A549 (cell line): ENCODE results near the gene CACNA1D. TPM values are rescaled to one million over a fixed set of nuclear protein-coding genes. Genes with fewer than 3 reads are reported as not detected.

Source experiments
- ATAC-seq, 2 experiments: fragments of 200-7000 bp in 1 of 2; fragments of >200 bp in 1 of 2; cut with Nextera tagmentation in 1 of 2; cut with Tn5 transposase in 1 of 2; 3 replicates each; pipeline versions ENCODE4 v1.8.0 to v1.9.1; 2018 to 2020; ENCODE audit warnings: mild to moderate bottlenecking in 1 of 2, moderate library complexity in 1 of 2
- CTCF ChIA-PET: fragments of 300-600 bp; sonication (Branson Sonifier 250); formaldehyde crosslinking; extraction: SDS; loops from one replicate; lab custom pipeline; 2021; ENCODE audit warnings: antibody characterized with exemption, inconsistent platforms; lab: Yijun Ruan, JAX
- POLR2A ChIA-PET: fragments of 350-600 bp; formaldehyde crosslinking; extraction: SDS; loops from one replicate; lab custom pipeline; 2021; ENCODE audit warnings: antibody characterized with exemption, inconsistent platforms; lab: Yijun Ruan, JAX
- DNase-seq, 2 experiments: peaks; one replicate each; pipeline versions ENCODE4 v3.0.0 to v3.0.0-alpha.2; 2011 to 2016; ENCODE audit warnings: low read depth in 1 of 2, low spot score in 1 of 2
- FAIRE-seq: peaks from 2 replicates; lab custom pipeline; 2011; peaks lifted over from hg19 to GRCh38; lab: Jason Lieb, UNC
- H3K27ac ChIP-seq, 2 experiments: fragments of >200 bp; sonication (Bioruptor Twin); formaldehyde crosslinking; 3 replicates each; pipeline ENCODE4 v1.5.1; 2016 to 2017
- H3K4me1 ChIP-seq: fragments of >200 bp; sonication (Bioruptor Twin); formaldehyde crosslinking; 3 replicates; pipeline ENCODE4 v1.6.1; 2016
- H3K4me2 ChIP-seq: fragments of >200 bp; sonication (Bioruptor Twin); formaldehyde crosslinking; 3 replicates; pipeline ENCODE4 v1.6.1; 2016
- H3K4me3 ChIP-seq: fragments of >200 bp; sonication (Bioruptor Twin); formaldehyde crosslinking; 3 replicates; pipeline ENCODE4 v1.5.1; 2016
- H3K9me3 ChIP-seq: fragments of >200 bp; sonication (Bioruptor Twin); formaldehyde crosslinking; 3 replicates; pipeline ENCODE4 v1.6.1; 2016
- CBX2 ChIP-seq: fragments of 200-600 bp; sonication (generic); IDR thresholded peaks from 2 replicates; pipeline ENCODE4 v1.6.1; 2016; ENCODE audit warnings: low read depth, mild to moderate bottlenecking, borderline replicate concordance
- CEBPB ChIP-seq, 2 experiments: fragments of >200 bp in 1 of 2; sonication (Bioruptor Twin) in 1 of 2; formaldehyde crosslinking in 1 of 2; IDR thresholded peaks; 2 replicates each; pipeline ENCODE4 v1.6.1; 2012 to 2016
- CHD2 ChIP-seq: fragments of 150-350 bp; IDR thresholded peaks from 2 replicates; pipeline ENCODE4 v1.6.1; 2014; ENCODE audit warnings: low read length; ENCODE audit not compliant: partially characterized antibody
- EHF ChIP-seq: fragments of 250-450 bp; sonication (Bioruptor Pico); IDR thresholded peaks from 2 replicates; pipeline ENCODE4 v1.5.0; 2020; ENCODE audit warnings: mild to moderate bottlenecking
- FOSB ChIP-seq: fragments of 250-450 bp; sonication (Bioruptor Pico); IDR thresholded peaks from 2 replicates; pipeline ENCODE4 v1.5.0; 2020; ENCODE audit warnings: mild to moderate bottlenecking, moderate library complexity
- FOSL2 ChIP-seq, 2 experiments: fragments of 450-650 bp in 1 of 2; fragments of >200 bp in 1 of 2; sonication (Bioruptor Twin) in 1 of 2; formaldehyde crosslinking; IDR thresholded peaks; 2 replicates each; pipeline versions ENCODE4 v1.5.0 to v1.6.1; 2016 to 2020; ENCODE audit warnings: mild to moderate bottlenecking in 1 of 2, moderate library complexity in 1 of 2
- HMGXB4 ChIP-seq: fragments of 250-450 bp; sonication (Bioruptor Pico); IDR thresholded peaks from 2 replicates; pipeline ENCODE4 v1.5.0; 2021; ENCODE audit warnings: mild to moderate bottlenecking, moderate library complexity, borderline replicate concordance
- HOXA7 ChIP-seq: fragments of 250-450 bp; sonication (Bioruptor Pico); IDR thresholded peaks from 2 replicates; pipeline ENCODE4 v1.5.0; 2020; ENCODE audit warnings: mild to moderate bottlenecking, moderate library complexity
- KDM5A ChIP-seq: fragments of 200-600 bp; sonication (generic); IDR thresholded peaks from 2 replicates; pipeline ENCODE4 v1.6.1; 2016; ENCODE audit warnings: antibody characterized with exemption, mild to moderate bottlenecking
- MAFK ChIP-seq: fragments of 450-650 bp; IDR thresholded peaks from 2 replicates; pipeline ENCODE4 v1.6.1; 2014; ENCODE audit not compliant: partially characterized antibody
- MAZ ChIP-seq: fragments of 150-350 bp; IDR thresholded peaks from 2 replicates; pipeline ENCODE4 v1.6.1; 2014; ENCODE audit warnings: antibody characterized with exemption, low read depth, low read length, borderline replicate concordance
- NFE2L2 ChIP-seq: fragments of 150-350 bp; conservative IDR thresholded peaks from 2 replicates; pipeline ENCODE4 v1.6.1; 2014; ENCODE audit warnings: low read length
- NR3C1 ChIP-seq: fragments of >200 bp; sonication (Bioruptor Twin); formaldehyde crosslinking; IDR thresholded peaks from 3 replicates; pipeline ENCODE4 v1.6.1; 2017
- PBX3 ChIP-seq: IDR thresholded peaks from 2 replicates; pipeline ENCODE4 v1.6.1; 2012
- RCOR1 ChIP-seq: fragments of 150-350 bp; IDR thresholded peaks from 2 replicates; pipeline ENCODE4 v1.6.1; 2014; ENCODE audit warnings: antibody characterized with exemption, low read length, low read depth
- REST ChIP-seq: fragments of 200-600 bp; sonication (generic); IDR thresholded peaks from 2 replicates; pipeline ENCODE4 v1.6.1; 2016; ENCODE audit warnings: antibody characterized with exemption, mild to moderate bottlenecking, moderate library complexity
- SMC3 ChIP-seq: fragments of >200 bp; sonication (Bioruptor Twin); formaldehyde crosslinking; IDR thresholded peaks from 3 replicates; pipeline ENCODE4 v1.6.1; 2018; ENCODE audit warnings: inconsistent platforms
- SREBF2 ChIP-seq: fragments of 450-650 bp; IDR thresholded peaks from 2 replicates; pipeline ENCODE4 v1.6.1; 2014; ENCODE audit warnings: mild to moderate bottlenecking, moderate library complexity
- TFCP2L1 ChIP-seq: fragments of 250-450 bp; sonication (Bioruptor Pico); IDR thresholded peaks from 2 replicates; pipeline ENCODE4 v1.5.0; 2021; ENCODE audit warnings: mild to moderate bottlenecking
- ZSCAN20 ChIP-seq: fragments of 250-450 bp; sonication (Bioruptor Pico); IDR thresholded peaks from 2 replicates; pipeline ENCODE4 v1.8.0; 2022; ENCODE audit warnings: mild to moderate bottlenecking, moderate library complexity
- WGBS: methylation state at CpG from one replicate; pipeline ENCODE4 v1.1.6; 2017; ENCODE audit errors: missing lambda C conversion rate; 5-methylcytosine and 5-hydroxymethylcytosine counted together
- polyA plus RNA-seq, 4 experiments: library from polyadenylated mRNA; depleted of rRNA in 3 of 4; stranded (reverse); fragments of >200 nt; fragmentation: RNase III in 1 of 4; extraction: RNeasy Plus Mini Kit Qiagen cat#74134 plus additional on column Dnase treatment in 1 of 4; gene quantifications; 2 replicates in 3 of 4; 3 replicates in 1 of 4; pipeline ENCODE4 v1.2.3, GENCODE V29; 2011 to 2017
- TF ChIP-seq, protein P1 (sequence below): fragments of >200 bp; sonication (Bioruptor Twin); formaldehyde crosslinking; IDR thresholded peaks from 3 replicates; pipeline ENCODE4 v1.5.1; 2016

Gene CACNA1D
- polyA plus RNA-seq, 2 of the 4 experiments (the other 2 are of a cell fraction): 1.1 to 10.7 TPM

GRCh38 chr3:53725387-53725995, 231.1 kb downstream of the CACNA1D start:
- ChIA-PET CTCF (no interaction called here), POLR2A (no interaction called here)
- FAIRE-seq: no peak
- Histone ChIP-seq H3K4me2 (no peak overlapping the region), H3K9me3 (no peaks in the 10 kb centered on the region), H3K4me1 (no peaks in the 10 kb centered on the region), H3K4me3 (no peak overlapping the region), H3K27ac (no peak overlapping the region)
- WGBS: 58% methylated on average over 5 of the region's 5 CpGs
- no peak for ATAC-seq
- TF ChIP-seq NR3C1 (no peak), HOXA7 (CRISPR knock-in tag) (no peak), ZSCAN20 (CRISPR knock-in tag) (no peak), CHD2 (no peak), FOSL2 (IDR thresholded peaks at IDR 0.05) (no peak), FOSL2 (CRISPR knock-in tag; IDR thresholded peaks at IDR 0.05) (no peak), EHF (no peak), KDM5A (no peak), RCOR1 (no peak), TFCP2L1 (CRISPR knock-in tag) (no peak), SREBF2 (no peak), REST (no peak), SMC3 (no peak), FOSB (no peak)
- TF ChIP-seq, protein P1, sequence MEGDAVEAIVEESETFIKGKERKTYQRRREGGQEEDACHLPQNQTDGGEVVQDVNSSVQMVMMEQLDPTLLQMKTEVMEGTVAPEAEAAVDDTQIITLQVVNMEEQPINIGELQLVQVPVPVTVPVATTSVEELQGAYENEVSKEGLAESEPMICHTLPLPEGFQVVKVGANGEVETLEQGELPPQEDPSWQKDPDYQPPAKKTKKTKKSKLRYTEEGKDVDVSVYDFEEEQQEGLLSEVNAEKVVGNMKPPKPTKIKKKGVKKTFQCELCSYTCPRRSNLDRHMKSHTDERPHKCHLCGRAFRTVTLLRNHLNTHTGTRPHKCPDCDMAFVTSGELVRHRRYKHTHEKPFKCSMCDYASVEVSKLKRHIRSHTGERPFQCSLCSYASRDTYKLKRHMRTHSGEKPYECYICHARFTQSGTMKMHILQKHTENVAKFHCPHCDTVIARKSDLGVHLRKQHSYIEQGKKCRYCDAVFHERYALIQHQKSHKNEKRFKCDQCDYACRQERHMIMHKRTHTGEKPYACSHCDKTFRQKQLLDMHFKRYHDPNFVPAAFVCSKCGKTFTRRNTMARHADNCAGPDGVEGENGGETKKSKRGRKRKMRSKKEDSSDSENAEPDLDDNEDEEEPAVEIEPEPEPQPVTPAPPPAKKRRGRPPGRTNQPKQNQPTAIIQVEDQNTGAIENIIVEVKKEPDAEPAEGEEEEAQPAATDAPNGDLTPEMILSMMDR: no peak
- DNase-seq: no peak

GRCh38 chr3:53726643-53727042, 232.2 kb downstream of the CACNA1D start:
- ATAC-seq: no peak
- no peak for TF ChIP-seq FOSL2 (IDR thresholded peaks at IDR 0.05)
- no peak for TF ChIP-seq FOSL2 (CRISPR knock-in tag; IDR thresholded peaks at IDR 0.05)
- no peak for TF ChIP-seq HMGXB4 (CRISPR knock-in tag)
- no peak for TF ChIP-seq CBX2
- no peak for TF ChIP-seq RCOR1
- no peak for TF ChIP-seq FOSB
- TF ChIP-seq PBX3: no peak
- no peak for TF ChIP-seq HOXA7 (CRISPR knock-in tag)
- TF ChIP-seq MAZ: no peak
- TF ChIP-seq, protein P1: no peak
- TF ChIP-seq MAFK: no peak
- TF ChIP-seq NFE2L2: no peak
- no peak for TF ChIP-seq KDM5A
- no peak for TF ChIP-seq CEBPB (IDR thresholded peaks at IDR 0.05)
- TF ChIP-seq, all 56 proteins: peak for 0
- Histone ChIP-seq H3K9me3 (no peaks in the 10 kb centered on the region), H3K4me2 (no peak overlapping the region), H3K27ac (no peak overlapping the region), H3K4me1 (no peaks in the 10 kb centered on the region), H3K4me3 (no peak overlapping the region)
- CTCF ChIA-PET: no interaction called here
- 73% methylated on average over 9 of the region's 9 CpGs for WGBS
- POLR2A ChIA-PET: no interaction called here
- FAIRE-seq (no peak), DNase-seq (no peak)
